Smooth muscle cell (in vitro differentiated cells): Measurements from ENCODE around the gene ASPSCR1. TPM values are rescaled to one million over a fixed set of nuclear protein-coding genes. Genes with fewer than 3 reads are reported as not detected.

Source experiments
- DNase-seq: peaks from one replicate; lab custom pipeline; 2025; ENCODE audit not compliant: unreplicated experiment; lab: John Stamatoyannopoulos, UW
- H2AFZ ChIP-seq: fragments of 200-600 bp; sonication (generic); 2 replicates; pipeline ENCODE4 v1.6.0; 2016; ENCODE audit warnings: antibody characterized with exemption, low read depth, mild to moderate bottlenecking
- H3F3A ChIP-seq: fragments of 200-600 bp; sonication (generic); 2 replicates; pipeline ENCODE4 v1.6.0; 2017; ENCODE audit warnings: antibody characterized with exemption, low read depth
- H3K27ac ChIP-seq: fragments of 200-600 bp; sonication (generic); 2 replicates; pipeline ENCODE4 v1.5.1; 2016; ENCODE audit warnings: low read depth, mild to moderate bottlenecking
- H3K27me3 ChIP-seq: fragments of 200-600 bp; sonication (generic); 2 replicates; pipeline ENCODE4 v1.6.1; 2016; ENCODE audit warnings: low read depth, mild to moderate bottlenecking
- H3K36me3 ChIP-seq: fragments of 200-600 bp; sonication (generic); 2 replicates; pipeline ENCODE4 v1.5.1; 2016; ENCODE audit warnings: low read depth
- H3K4me1 ChIP-seq: fragments of 200-600 bp; sonication (generic); 2 replicates; pipeline ENCODE4 v1.5.1; 2016; ENCODE audit warnings: low read depth
- H3K4me2 ChIP-seq: fragments of 200-600 bp; sonication (generic); 2 replicates; pipeline ENCODE4 v1.6.0; 2016; ENCODE audit warnings: mild to moderate bottlenecking
- H3K4me3 ChIP-seq: fragments of 200-600 bp; sonication (generic); 2 replicates; pipeline ENCODE4 v1.5.1; 2016; ENCODE audit warnings: mild to moderate bottlenecking
- H3K79me2 ChIP-seq: fragments of 200-600 bp; sonication (generic); 2 replicates; pipeline ENCODE4 v1.6.0; 2016; ENCODE audit warnings: low read depth, mild to moderate bottlenecking
- H3K9ac ChIP-seq: fragments of 200-600 bp; sonication (generic); 2 replicates; pipeline ENCODE4 v1.6.0; 2016; ENCODE audit warnings: low read depth
- H3K9me3 ChIP-seq: fragments of 200-600 bp; sonication (generic); replicated peaks from 2 replicates; pipeline ENCODE4 v1.5.1; 2016; ENCODE audit warnings: low read depth
- H4K20me1 ChIP-seq: fragments of 200-600 bp; sonication (generic); 2 replicates; pipeline ENCODE4 v1.6.0; 2016; ENCODE audit warnings: low read depth
- WGBS: methylation state at CpG from one replicate; pipeline ENCODE4 v1.1.7; 2016; ENCODE audit warnings: low lambda C conversion rate; 5-methylcytosine and 5-hydroxymethylcytosine counted together
- polyA plus RNA-seq: library from polyadenylated mRNA; unstranded; fragments of >200 nt; fragmentation: Nextera tagmentation; extraction: Ambion mirVana; gene quantifications from 2 replicates; pipeline ENCODE4 v1.2.1, GENCODE V29; 2016
- total RNA-seq: library from RNA; depleted of rRNA; stranded (reverse); fragments of >200 nt; gene quantifications from 2 replicates; pipeline ENCODE4 v1.2.3, GENCODE V29; 2014
- TF ChIP-seq, protein P1 (sequence below): fragments of 200-600 bp; sonication (generic); IDR thresholded peaks from 2 replicates; pipeline ENCODE4 v1.5.1; 2017; ENCODE audit warnings: borderline replicate concordance, mild to moderate bottlenecking, antibody characterized with exemption; ENCODE audit not compliant: insufficient read depth, poor library complexity, severe bottlenecking

ASPSCR1 gene
- total and polyA plus RNA-seq, 2 experiments from 2014 or later = 28.4 to 44.0 TPM

DNA sequence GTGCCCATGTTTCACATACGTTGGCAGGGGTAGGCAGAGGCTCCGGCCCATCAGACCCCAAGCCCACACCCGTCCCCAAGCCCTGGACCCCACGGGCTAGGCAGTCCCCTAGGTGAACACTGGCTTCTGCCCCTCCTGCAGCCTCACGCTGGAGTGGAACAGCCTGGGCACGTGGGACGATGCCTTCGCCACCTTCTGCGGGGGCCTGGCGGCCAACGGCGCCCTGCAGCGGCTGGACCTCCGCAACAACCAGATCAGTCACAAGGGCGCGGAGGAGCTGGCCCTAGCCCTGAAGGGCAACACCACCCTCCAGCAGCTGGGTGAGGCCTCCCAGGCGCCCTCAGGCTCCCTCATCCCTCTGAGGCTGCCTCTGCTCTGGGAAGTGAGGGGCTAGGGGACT, 47.4 kb downstream of the ASPSCR1 start:
- no peak for DNase-seq
- Histone ChIP-seq H3K27ac (no peak overlapping the region), H3K9ac (no peak overlapping the region), H3K36me3 (no peaks in the 10 kb centered on the region), H3K79me2 (peaks cover 3% of the 10 kb centered on the region), H2AFZ (no peak overlapping the region), H4K20me1 (peaks cover 23% of the 10 kb centered on the region), H3K4me2 (no peak overlapping the region), H3F3A (no peaks in the 10 kb centered on the region), H3K27me3 (no peaks in the 10 kb centered on the region), H3K9me3 (no peaks in the 10 kb centered on the region), H3K4me1 (peaks cover 15% of the 10 kb centered on the region), H3K4me3 (no peak overlapping the region)
- TF ChIP-seq, protein P1, sequence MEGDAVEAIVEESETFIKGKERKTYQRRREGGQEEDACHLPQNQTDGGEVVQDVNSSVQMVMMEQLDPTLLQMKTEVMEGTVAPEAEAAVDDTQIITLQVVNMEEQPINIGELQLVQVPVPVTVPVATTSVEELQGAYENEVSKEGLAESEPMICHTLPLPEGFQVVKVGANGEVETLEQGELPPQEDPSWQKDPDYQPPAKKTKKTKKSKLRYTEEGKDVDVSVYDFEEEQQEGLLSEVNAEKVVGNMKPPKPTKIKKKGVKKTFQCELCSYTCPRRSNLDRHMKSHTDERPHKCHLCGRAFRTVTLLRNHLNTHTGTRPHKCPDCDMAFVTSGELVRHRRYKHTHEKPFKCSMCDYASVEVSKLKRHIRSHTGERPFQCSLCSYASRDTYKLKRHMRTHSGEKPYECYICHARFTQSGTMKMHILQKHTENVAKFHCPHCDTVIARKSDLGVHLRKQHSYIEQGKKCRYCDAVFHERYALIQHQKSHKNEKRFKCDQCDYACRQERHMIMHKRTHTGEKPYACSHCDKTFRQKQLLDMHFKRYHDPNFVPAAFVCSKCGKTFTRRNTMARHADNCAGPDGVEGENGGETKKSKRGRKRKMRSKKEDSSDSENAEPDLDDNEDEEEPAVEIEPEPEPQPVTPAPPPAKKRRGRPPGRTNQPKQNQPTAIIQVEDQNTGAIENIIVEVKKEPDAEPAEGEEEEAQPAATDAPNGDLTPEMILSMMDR = no peak
- WGBS = 97% methylated on average over 17 of the region's 17 CpGs

DNA sequence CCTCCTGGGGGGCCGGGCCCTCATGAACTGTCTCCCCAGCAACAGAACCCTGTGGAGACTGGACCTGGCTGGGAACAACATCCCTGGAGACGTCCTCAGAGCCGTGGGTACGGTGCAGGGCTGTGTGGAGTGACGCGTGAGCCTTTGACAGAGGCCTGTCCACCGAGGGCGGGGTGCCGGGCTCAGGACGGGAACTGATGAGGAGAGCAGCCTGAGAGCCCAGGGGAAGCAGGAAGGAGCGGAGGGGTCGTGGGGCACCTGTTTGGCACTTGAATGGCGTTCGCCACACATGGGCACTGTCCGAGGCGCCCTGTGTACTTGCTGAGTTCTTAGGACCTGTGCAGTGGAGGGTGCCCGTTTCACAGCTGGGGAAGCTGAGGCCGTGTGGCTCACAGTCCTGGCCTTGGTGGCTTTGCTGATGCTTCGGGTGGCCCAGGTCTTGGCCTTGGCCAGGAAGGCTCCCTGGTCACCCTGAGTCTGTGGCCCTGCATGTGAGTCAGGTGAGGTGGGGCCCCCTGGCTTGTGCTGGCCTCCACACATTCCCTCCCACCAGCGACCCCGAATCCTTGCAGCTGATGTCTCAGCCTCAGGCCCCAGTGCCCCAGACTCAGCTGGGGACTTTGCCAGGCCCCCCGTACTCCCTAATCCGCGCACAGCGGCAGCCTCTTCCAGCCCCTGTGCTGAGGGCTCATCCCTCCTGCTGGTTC, 48.1 kb downstream of the ASPSCR1 start:
- H3K9ac ChIP-seq = no peak overlapping the region
- peaks cover 3% of the 10 kb centered on the region for H3K79me2 ChIP-seq
- no peak overlapping the region for H3K4me3 ChIP-seq
- H3K4me2 ChIP-seq = no peak overlapping the region
- no peaks in the 10 kb centered on the region for H3F3A ChIP-seq
- H2AFZ ChIP-seq = no peak overlapping the region
- H3K27ac ChIP-seq = no peak overlapping the region
- no peaks in the 10 kb centered on the region for H3K9me3 ChIP-seq
- TF ChIP-seq, protein P1 = no peak
- H3K4me1 ChIP-seq = peaks cover 15% of the 10 kb centered on the region
- H3K36me3 ChIP-seq = no peaks in the 10 kb centered on the region
- DNase-seq = no peak
- H4K20me1 ChIP-seq = peaks cover 16% of the 10 kb centered on the region
- 96% methylated on average over 25 of the region's 25 CpGs for WGBS
- H3K27me3 ChIP-seq = no peaks in the 10 kb centered on the region

DNA sequence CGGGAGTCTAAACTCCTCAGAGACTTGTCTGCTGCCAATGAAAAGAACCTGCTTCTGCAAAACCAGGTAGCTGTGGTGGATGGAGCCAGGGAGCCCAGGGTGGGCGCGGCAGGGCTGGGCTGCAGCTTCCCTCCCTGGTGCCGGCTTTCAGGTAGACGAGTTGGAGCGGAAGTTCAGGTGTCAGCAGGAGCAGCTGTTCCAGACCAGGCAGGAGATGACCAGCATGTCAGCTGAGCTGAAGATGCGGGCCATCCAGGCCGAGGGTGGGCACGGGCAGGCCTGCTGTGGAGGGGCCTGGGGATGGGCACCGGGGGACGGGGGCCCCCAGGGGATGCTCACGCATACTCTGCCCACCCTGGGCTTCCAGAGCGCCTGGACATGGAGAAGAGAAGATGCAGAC, 50.8 kb downstream of the ASPSCR1 start:
- DNase-seq = no peak
- H3K4me1 ChIP-seq = peaks cover 7% of the 10 kb centered on the region
- 100% methylated on average over 6 of the region's 13 CpGs for WGBS
- TF ChIP-seq, protein P1 = no peak
- no peak overlapping the region for H2AFZ ChIP-seq
- H3F3A ChIP-seq = no peaks in the 10 kb centered on the region
- no peaks in the 10 kb centered on the region for H3K36me3 ChIP-seq
- no peaks in the 10 kb centered on the region for H4K20me1 ChIP-seq
- no peak overlapping the region for H3K9ac ChIP-seq
- H3K9me3 ChIP-seq = no peaks in the 10 kb centered on the region
- H3K4me2 ChIP-seq = no peak overlapping the region
- no peaks in the 10 kb centered on the region for H3K79me2 ChIP-seq
- H3K4me3 ChIP-seq = no peak overlapping the region
- H3K27me3 ChIP-seq = no peaks in the 10 kb centered on the region
- no peak overlapping the region for H3K27ac ChIP-seq

DNA sequence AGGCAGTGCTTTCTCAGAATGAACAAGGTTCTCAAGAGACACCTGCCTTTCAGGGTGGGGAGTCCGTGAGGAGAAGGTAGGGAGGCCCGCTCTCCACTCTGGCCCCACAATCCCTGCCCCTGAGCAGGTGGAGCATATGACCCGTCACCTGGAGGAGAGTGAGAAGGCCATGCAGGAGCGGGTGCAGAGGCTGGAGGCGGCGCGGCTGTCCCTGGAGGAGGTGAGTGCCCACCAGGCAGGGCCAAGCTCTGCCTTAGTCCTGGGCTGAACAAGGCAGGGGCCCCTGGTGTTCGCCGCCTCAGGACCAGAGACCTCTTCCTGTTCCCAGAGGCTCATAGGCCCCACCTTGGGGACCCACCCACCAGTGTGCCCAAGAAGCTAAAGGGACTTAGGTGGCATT, 51.5 kb downstream of the ASPSCR1 start:
- TF ChIP-seq, protein P1 = no peak
- Histone ChIP-seq H3K27me3 (no peaks in the 10 kb centered on the region), H3K4me2 (no peak overlapping the region), H3K27ac (no peak overlapping the region), H3K79me2 (no peaks in the 10 kb centered on the region), H3K9ac (no peak overlapping the region), H2AFZ (no peak overlapping the region), H3K4me1 (peaks cover 5% of the 10 kb centered on the region), H3K36me3 (no peaks in the 10 kb centered on the region), H3K4me3 (no peak overlapping the region), H3K9me3 (no peaks in the 10 kb centered on the region), H4K20me1 (no peaks in the 10 kb centered on the region), H3F3A (no peaks in the 10 kb centered on the region)
- WGBS = 100% methylated on average over 9 of the region's 9 CpGs
- DNase-seq = no peak
